Endothelial cell of umbilical vein (primary cell): ENCODE data around the gene IL6. TPM values are rescaled to one million over a fixed set of nuclear protein-coding genes. Genes with fewer than 3 reads are reported as not detected.

Source experiments
- BruUV-seq: library from RNA; stranded (reverse); fragments of 400-500 nt; replicated peaks from 2 replicates; lab custom pipeline; 2021; lab: Mats Ljungman, UMichigan
- CTCF ChIA-PET: fragments of 300-600, 350-600 bp; sonication (Branson Sonifier 250); formaldehyde crosslinking; loops from one replicate; lab custom pipeline; 2021; ENCODE audit warnings: antibody characterized with exemption, inconsistent platforms; lab: Charles Lee
- POLR2A ChIA-PET: fragments of 300-600, 350-600 bp; sonication (Branson Sonifier 250); formaldehyde crosslinking; loops from one replicate; lab custom pipeline; 2021; ENCODE audit warnings: antibody characterized with exemption, inconsistent platforms; lab: Charles Lee
- DNase-seq: peaks from one replicate; pipeline ENCODE4 v3.0.0-alpha.2; 2011; ENCODE audit warnings: low read depth, low spot score
- FAIRE-seq: peaks from 2 replicates; lab custom pipeline; 2011; peaks lifted over from hg19 to GRCh38; lab: Jason Lieb, UNC
- H2AFZ ChIP-seq: 2 replicates; pipeline ENCODE4 v1.6.0; 2012; ENCODE audit warnings: low read depth, low read length, control low read depth, inconsistent platforms
- H3K27ac ChIP-seq: 2 replicates; pipeline ENCODE4 v1.5.1; 2011; ENCODE audit warnings: low read depth, mild to moderate bottlenecking, control low read depth, low read length, moderate library complexity; ENCODE audit not compliant: insufficient read depth
- H3K27me3 ChIP-seq, 2 experiments: 2 replicates each; pipeline versions ENCODE4 v1.6.0 to v1.6.1; 2011; ENCODE audit warnings: low read length in 2 of 2, mixed read lengths in 1 of 2; ENCODE audit not compliant: control insufficient read depth in 2 of 2, insufficient read depth in 2 of 2
- H3K36me3 ChIP-seq, 2 experiments: 2 replicates in 1 of 2; 3 replicates in 1 of 2; pipeline ENCODE4 v1.5.1; 2011; ENCODE audit warnings: low read length in 2 of 2, mild to moderate bottlenecking in 1 of 2, moderate library complexity in 1 of 2; ENCODE audit not compliant: control insufficient read depth in 2 of 2, insufficient read depth in 2 of 2; ENCODE audit errors: extremely low read depth in 1 of 2
- H3K4me1 ChIP-seq: 3 replicates; pipeline ENCODE4 v1.5.1; 2011; ENCODE audit warnings: mild to moderate bottlenecking, low read length; ENCODE audit not compliant: control insufficient read depth, insufficient read depth; ENCODE audit errors: extremely low read depth
- H3K4me2 ChIP-seq: 2 replicates; pipeline ENCODE4 v1.6.1; 2011; ENCODE audit warnings: low read length, control low read depth, mixed read lengths; ENCODE audit not compliant: insufficient read depth
- H3K4me3 ChIP-seq, 3 experiments: fragments of 200-600 bp in 1 of 3; sonication (generic), shearing (Covaris generic) in 1 of 3; replicated peaks in 1 of 3; 2 replicates each; pipeline ENCODE4 v1.5.1; 2011 to 2016; ENCODE audit warnings: control low read depth in 3 of 3, low read length in 3 of 3, mild to moderate bottlenecking in 2 of 3, inconsistent platforms in 1 of 3, low read depth in 1 of 3, moderate library complexity in 1 of 3; ENCODE audit not compliant: insufficient read depth in 1 of 3
- H3K79me2 ChIP-seq: 2 replicates; pipeline ENCODE4 v1.6.0; 2012; ENCODE audit warnings: low read length, inconsistent platforms; ENCODE audit not compliant: control insufficient read depth, insufficient read depth
- H3K9ac ChIP-seq: replicated peaks from 2 replicates; pipeline ENCODE3; 2011; ENCODE audit warnings: low read length, control low read depth; ENCODE audit not compliant: insufficient read depth; ENCODE audit errors: extremely low read depth
- H3K9me1 ChIP-seq: replicated peaks from 3 replicates; pipeline ENCODE4 v1.6.0; 2011; ENCODE audit warnings: mild to moderate bottlenecking, low read length; ENCODE audit not compliant: control insufficient read depth, insufficient read depth; ENCODE audit errors: extremely low read depth
- H3K9me3 ChIP-seq: replicated peaks from 2 replicates; pipeline ENCODE4 v1.5.1; 2012; ENCODE audit warnings: low read length, inconsistent platforms; ENCODE audit not compliant: control insufficient read depth, insufficient read depth
- H4K20me1 ChIP-seq: replicated peaks from 2 replicates; pipeline ENCODE3; 2011; ENCODE audit warnings: mild to moderate bottlenecking, low read length; ENCODE audit not compliant: control insufficient read depth, insufficient read depth; ENCODE audit errors: extremely low read depth
- EZH2 ChIP-seq: IDR thresholded peaks from 2 replicates; pipeline ENCODE4 v1.6.1; 2012; ENCODE audit warnings: borderline replicate concordance, low read depth, mild to moderate bottlenecking, moderate library complexity, low read length, inconsistent platforms; ENCODE audit not compliant: severe bottlenecking
- FOS ChIP-seq: IDR thresholded peaks from 2 replicates; pipeline ENCODE4 v1.6.1; 2011; ENCODE audit warnings: mild to moderate bottlenecking, low read length, moderate library complexity, borderline replicate concordance; ENCODE audit not compliant: insufficient read depth
- GATA2 ChIP-seq: IDR thresholded peaks from 2 replicates; pipeline ENCODE4 v1.7.0; 2011; ENCODE audit warnings: low read depth, mild to moderate bottlenecking, moderate library complexity, mixed read lengths, low read length; ENCODE audit not compliant: insufficient read length, insufficient read depth
- JUN ChIP-seq: IDR thresholded peaks from 2 replicates; pipeline ENCODE4 v1.6.1; 2011; ENCODE audit warnings: borderline replicate concordance, low read depth; ENCODE audit not compliant: insufficient read length, insufficient read depth
- MYC ChIP-seq: IDR thresholded peaks from one replicate; pipeline ENCODE4 v1.6.1; 2011; ENCODE audit warnings: mild to moderate bottlenecking, low read depth, low read length
- POLR2A ChIP-seq: IDR thresholded peaks from 2 replicates; pipeline ENCODE4 v1.6.1; 2012; ENCODE audit warnings: low read depth, mild to moderate bottlenecking, control low read depth, low read length
- POLR2AphosphoS5 ChIP-seq: IDR thresholded peaks from 2 replicates; pipeline ENCODE4 v1.6.1; 2012; ENCODE audit warnings: low read depth, mild to moderate bottlenecking, control low read depth, low read length, moderate library complexity; ENCODE audit not compliant: insufficient read depth
- dilution Hi-C: fragments of 300-500 bp; cut with MboI; formaldehyde crosslinking; loops from one replicate; pipeline ENCODE4 v1.15.0; 2019; ENCODE audit warnings: low sequenced_read_pairs; ENCODE audit not compliant: extremely low pct_ligation_motif_present
- intact Hi-C: fragments of 100-400 bp; cut with micrococcal nuclease; formaldehyde crosslinking; loops from one replicate; pipeline ENCODE4 v1.10.0; 2022
- polyA plus RNA-seq, 4 experiments: library from polyadenylated mRNA; depleted of rRNA in 3 of 4; stranded (reverse) in 3 of 4; unstranded in 1 of 4; fragments of >200 nt; gene quantifications; 2 replicates each; pipeline versions ENCODE4 v1.2.1 to v1.2.3, GENCODE V29; 2011 to 2012; ENCODE audit warnings: missing spikeins in 1 of 4
- total RNA-seq: library from RNA; stranded (reverse); gene quantifications from 2 replicates; pipeline ENCODE4 v1.2.3, GENCODE V29; 2021
- TF ChIP-seq, protein P1 (sequence below), 2 donors: IDR thresholded peaks; 1 replicate in 1 of 2; 2 replicates in 1 of 2; pipeline ENCODE4 v1.5.1; 2011; ENCODE audit warnings: low read length in 2 of 2, mild to moderate bottlenecking in 2 of 2, moderate library complexity in 2 of 2, control low read depth in 1 of 2, inconsistent platforms in 1 of 2, low read depth in 1 of 2; ENCODE audit not compliant: insufficient read depth in 1 of 2; ENCODE audit errors: extremely low read depth in 1 of 2
- TF ChIP-seq, protein P2 (sequence below): IDR thresholded peaks from 2 replicates; pipeline ENCODE4 v1.6.1; 2011; ENCODE audit not compliant: insufficient read depth, insufficient read length

IL6 gene
- total and polyA plus RNA-seq, 2 donors (not counting 3 experiments of a cell fraction or from before 2014, with no cell fraction given), result 11.0 to 16.5 TPM

DNA sequence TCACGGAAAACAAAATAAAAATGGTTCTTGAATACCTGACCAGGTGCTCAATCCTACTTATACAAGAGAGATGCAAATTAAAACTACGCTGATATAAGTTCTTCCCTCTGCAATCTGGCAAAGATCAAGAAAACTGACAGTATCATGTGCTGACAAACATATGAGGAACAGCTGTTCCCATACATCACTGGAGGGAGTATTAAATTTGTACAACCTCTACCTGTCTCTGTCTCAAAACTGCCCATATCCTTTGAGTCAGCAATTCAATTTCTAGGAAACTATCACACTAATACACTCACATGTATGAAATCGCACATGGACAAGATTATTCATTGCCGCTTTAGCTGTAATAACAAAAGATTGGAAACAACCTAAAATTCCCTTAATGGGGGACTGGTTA, 11.0 kb upstream of the IL6 start:
- Histone ChIP-seq H3K4me2 (no peak overlapping the region), H3K9me3 (no peaks in the 10 kb centered on the region), H3K9ac (no peak overlapping the region), H3K9me1 (no peaks in the 10 kb centered on the region), H3K27me3 (no peaks in the 10 kb centered on the region), H3K36me3 (no peaks in the 10 kb centered on the region), H3K79me2 (no peaks in the 10 kb centered on the region), H3K4me1 (peaks cover 25% of the 10 kb centered on the region), H3K27ac (no peak overlapping the region), H2AFZ (no peak overlapping the region), H3K4me3 (no peak overlapping the region), H4K20me1 (no peaks in the 10 kb centered on the region)
- FAIRE-seq (no peak), DNase-seq (no peak)
- ChIA-PET POLR2A (no interaction called here), CTCF (interaction anchor here (3.1 kb wide), 1 partner anchor 155 kb away, joined by 14 read pairs; no protein-coding TSS in a partner anchor)
- dilution Hi-C loops, result no loop called here
- no peak for TF ChIP-seq POLR2A
- TF ChIP-seq MYC, result no peak
- TF ChIP-seq JUN, result no peak
- TF ChIP-seq, protein P1, sequence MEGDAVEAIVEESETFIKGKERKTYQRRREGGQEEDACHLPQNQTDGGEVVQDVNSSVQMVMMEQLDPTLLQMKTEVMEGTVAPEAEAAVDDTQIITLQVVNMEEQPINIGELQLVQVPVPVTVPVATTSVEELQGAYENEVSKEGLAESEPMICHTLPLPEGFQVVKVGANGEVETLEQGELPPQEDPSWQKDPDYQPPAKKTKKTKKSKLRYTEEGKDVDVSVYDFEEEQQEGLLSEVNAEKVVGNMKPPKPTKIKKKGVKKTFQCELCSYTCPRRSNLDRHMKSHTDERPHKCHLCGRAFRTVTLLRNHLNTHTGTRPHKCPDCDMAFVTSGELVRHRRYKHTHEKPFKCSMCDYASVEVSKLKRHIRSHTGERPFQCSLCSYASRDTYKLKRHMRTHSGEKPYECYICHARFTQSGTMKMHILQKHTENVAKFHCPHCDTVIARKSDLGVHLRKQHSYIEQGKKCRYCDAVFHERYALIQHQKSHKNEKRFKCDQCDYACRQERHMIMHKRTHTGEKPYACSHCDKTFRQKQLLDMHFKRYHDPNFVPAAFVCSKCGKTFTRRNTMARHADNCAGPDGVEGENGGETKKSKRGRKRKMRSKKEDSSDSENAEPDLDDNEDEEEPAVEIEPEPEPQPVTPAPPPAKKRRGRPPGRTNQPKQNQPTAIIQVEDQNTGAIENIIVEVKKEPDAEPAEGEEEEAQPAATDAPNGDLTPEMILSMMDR (IDR thresholded peaks at IDR 0.05; ENCODE audit: extremely low read depth in 1 of 2, insufficient read depth in 1 of 2, low read depth in 1 of 2, low read length in 2 of 2), result no peak
- intact Hi-C loops, result no loop called here
- BruUV-seq, result no TSS peak

DNA sequence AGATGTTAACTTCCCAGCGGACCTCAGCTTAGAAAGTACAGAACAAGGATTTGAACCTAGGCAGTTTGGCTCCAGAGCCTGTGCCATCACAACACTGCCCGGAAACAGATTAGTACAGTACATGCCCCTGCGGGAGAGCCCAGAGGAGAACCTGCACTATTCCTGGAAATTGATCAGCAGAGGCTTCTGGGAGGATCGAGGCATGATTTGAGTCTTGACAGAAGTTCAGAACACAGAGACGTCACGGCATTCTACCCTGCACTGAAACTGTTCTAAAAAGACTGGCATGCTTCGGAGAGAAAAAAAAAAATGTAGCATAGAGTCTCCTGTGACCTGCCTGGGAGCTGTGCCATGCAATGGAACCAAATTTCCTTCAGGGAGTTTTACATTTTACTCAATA, 9.2 kb upstream of the IL6 start:
- peak overlapping the region; percentile 70 for H3K9ac ChIP-seq
- intact Hi-C loops (no loop called here), dilution Hi-C loops (no loop called here)
- BruUV-seq, result TSS peak; percentile 90
- FAIRE-seq, result no peak
- peak overlapping the region; percentile 92 for H3K27ac ChIP-seq
- H3K27me3 ChIP-seq, result no peaks in the 10 kb centered on the region
- ChIA-PET POLR2A (interaction anchor here (1.4 to 1.7 kb wide), 3 partner anchors 9 to 128 kb away, joined by 4 to 7 read pairs (median 4); partner anchors contain the start of gene IL6), CTCF (interaction anchor here (0.9 to 3.1 kb wide), 8 partner anchors 9 to 157 kb away, joined by 3 to 18 read pairs (median 5); partner anchors contain the start of gene IL6)
- peak overlapping the region; percentile 49 for H2AFZ ChIP-seq
- H3K9me1 ChIP-seq, result no peaks in the 10 kb centered on the region
- peaks cover 28% of the 10 kb centered on the region for H3K4me1 ChIP-seq
- H3K9me3 ChIP-seq, result no peaks in the 10 kb centered on the region
- H3K36me3 ChIP-seq, result no peaks in the 10 kb centered on the region
- H3K4me3 ChIP-seq, result peak overlapping the region in 1 of 3 experiments; percentile 9
- H3K79me2 ChIP-seq, result no peaks in the 10 kb centered on the region
- DNase-seq, result no peak
- no peak for TF ChIP-seq POLR2AphosphoS5
- no peak for TF ChIP-seq FOS
- TF ChIP-seq EZH2, result no peak
- TF ChIP-seq, protein P2, sequence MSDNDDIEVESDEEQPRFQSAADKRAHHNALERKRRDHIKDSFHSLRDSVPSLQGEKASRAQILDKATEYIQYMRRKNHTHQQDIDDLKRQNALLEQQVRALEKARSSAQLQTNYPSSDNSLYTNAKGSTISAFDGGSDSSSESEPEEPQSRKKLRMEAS, result no peak
- TF ChIP-seq GATA2, result no peak
- TF ChIP-seq JUN, result no peak
- no peak for TF ChIP-seq MYC
- TF ChIP-seq, protein P1 (IDR thresholded peaks at IDR 0.05; ENCODE audit: extremely low read depth in 1 of 2, insufficient read depth in 1 of 2, low read depth in 1 of 2, low read length in 2 of 2), result no peak
- TF ChIP-seq POLR2A, result no peak
- H3K4me2 ChIP-seq, result peak overlapping the region; percentile 56
- H4K20me1 ChIP-seq, result no peaks in the 10 kb centered on the region
